WTC11 (cell line): ENCODE data around the gene TM9SF4. TPM values are rescaled to one million over a fixed set of nuclear protein-coding genes. Genes with fewer than 3 reads are reported as not detected.
A peak's percentile ranks its signal among the peaks of the same experiment; 100 is the strongest.

Source experiments
- ATAC-seq: fragments of 200-7000 bp; cut with Tn5 transposase; 2 replicates; pipeline ENCODE4 v1.10.0; 2021; ENCODE audit warnings: mild to moderate bottlenecking, moderate library complexity
- CTCF ChIA-PET: fragments of 300-600 bp; sonication (Branson Sonifier 250); formaldehyde crosslinking; loops from one replicate; lab custom pipeline; 2021; ENCODE audit warnings: antibody characterized with exemption; lab: Charles Lee
- POLR2A ChIA-PET: fragments of 350-600 bp; sonication (Branson Sonifier 250); formaldehyde crosslinking; loops from one replicate; lab custom pipeline; 2021; ENCODE audit warnings: antibody characterized with exemption; lab: Charles Lee
- DNase-seq: peaks from one replicate; pipeline ENCODE4 v3.0.0; 2021; ENCODE audit warnings: low spot score
- H3K27ac Mint-ChIP-seq: 2 replicates; pipeline ENCODE4 v1.8.0; 2021; ENCODE audit warnings: mixed read lengths
- H3K27me3 Mint-ChIP-seq: 2 replicates; pipeline ENCODE4 v1.8.0; 2021; ENCODE audit warnings: low read depth, mild to moderate bottlenecking, moderate library complexity, mixed read lengths
- H3K36me3 Mint-ChIP-seq: 2 replicates; pipeline ENCODE4 v1.8.0; 2021; ENCODE audit warnings: mixed read lengths
- H3K4me1 Mint-ChIP-seq: 2 replicates; pipeline ENCODE4 v1.8.0; 2022; ENCODE audit warnings: mixed read lengths
- H3K4me3 Mint-ChIP-seq: 2 replicates; pipeline ENCODE4 v1.8.0; 2021; ENCODE audit warnings: mild to moderate bottlenecking, moderate library complexity, mixed read lengths
- H3K9me3 Mint-ChIP-seq: 2 replicates; pipeline ENCODE4 v1.8.0; 2021; ENCODE audit warnings: mixed read lengths
- ATF1 ChIP-seq: sonication (generic); formaldehyde crosslinking; IDR thresholded peaks from 2 replicates; pipeline ENCODE4 v1.8.1; 2023; ENCODE audit warnings: mild to moderate bottlenecking, moderate library complexity, missing genetic modification reagents
- CREB1 ChIP-seq: sonication (generic); formaldehyde crosslinking; IDR thresholded peaks from 2 replicates; pipeline ENCODE4 v1.8.0; 2023; ENCODE audit warnings: mild to moderate bottlenecking, missing genetic modification reagents
- EMX1 ChIP-seq: fragments of 250-450 bp; sonication (Bioruptor Pico); IDR thresholded peaks from 2 replicates; pipeline ENCODE4 v1.8.0; 2021; ENCODE audit warnings: mild to moderate bottlenecking
- GRHL2 ChIP-seq: fragments of 250-450 bp; sonication (Bioruptor Pico); IDR thresholded peaks from 2 replicates; pipeline ENCODE4 v1.8.0; 2022; ENCODE audit warnings: mild to moderate bottlenecking, moderate library complexity; ENCODE audit not compliant: insufficient replicate concordance, severe bottlenecking
- KAT7 ChIP-seq: sonication (generic); formaldehyde crosslinking; IDR thresholded peaks from 2 replicates; pipeline ENCODE4 v1.8.1; 2023; ENCODE audit warnings: missing genetic modification reagents, mild to moderate bottlenecking, borderline replicate concordance
- NFE2L1 ChIP-seq: sonication (generic); formaldehyde crosslinking; IDR thresholded peaks from 2 replicates; pipeline ENCODE4 v1.8.1; 2023; ENCODE audit warnings: missing genetic modification reagents
- NFYB ChIP-seq: sonication (generic); formaldehyde crosslinking; conservative IDR thresholded peaks from 2 replicates; pipeline ENCODE4 v1.8.0; 2022; ENCODE audit warnings: low read depth, missing genetic modification reagents
- OVOL2 ChIP-seq: fragments of 250-450 bp; sonication (Bioruptor Pico); IDR thresholded peaks from 2 replicates; pipeline ENCODE4 v1.9.0; 2021; ENCODE audit warnings: mild to moderate bottlenecking, borderline replicate concordance
- PRRX2 ChIP-seq: fragments of 250-450 bp; sonication (Bioruptor Pico); IDR thresholded peaks from 2 replicates; pipeline ENCODE4 v1.8.0; 2021; ENCODE audit warnings: mild to moderate bottlenecking
- RELA ChIP-seq: sonication (generic); formaldehyde crosslinking; IDR thresholded peaks from 2 replicates; pipeline ENCODE4 v1.8.1; 2022; ENCODE audit warnings: missing genetic modification reagents, mild to moderate bottlenecking, borderline replicate concordance
- RORB ChIP-seq: fragments of 250-450 bp; sonication (Bioruptor Pico); IDR thresholded peaks from 2 replicates; pipeline ENCODE4 v1.9.0; 2021; ENCODE audit warnings: mild to moderate bottlenecking
- SMAD4 ChIP-seq: sonication (generic); formaldehyde crosslinking; IDR thresholded peaks from 2 replicates; pipeline ENCODE4 v1.8.0; 2022; ENCODE audit warnings: mild to moderate bottlenecking, missing genetic modification reagents
- SOX15 ChIP-seq: fragments of 250-450 bp; sonication (Bioruptor Pico); IDR thresholded peaks from 2 replicates; pipeline ENCODE4 v1.9.0; 2021; ENCODE audit warnings: mild to moderate bottlenecking
- TCF7 ChIP-seq: sonication (generic); formaldehyde crosslinking; IDR thresholded peaks from 2 replicates; pipeline ENCODE4 v1.8.0; 2022; ENCODE audit warnings: mild to moderate bottlenecking, low read depth, missing genetic modification reagents, moderate library complexity
- TEAD4 ChIP-seq: sonication (generic); formaldehyde crosslinking; IDR thresholded peaks from 2 replicates; pipeline ENCODE4 v1.8.0; 2022; ENCODE audit warnings: mild to moderate bottlenecking, missing genetic modification reagents
- TP53 ChIP-seq: sonication (generic); formaldehyde crosslinking; IDR thresholded peaks from 2 replicates; pipeline ENCODE4 v1.8.1; 2023; ENCODE audit warnings: mild to moderate bottlenecking, missing genetic modification reagents
- ZNF232 ChIP-seq: sonication (generic); formaldehyde crosslinking; IDR thresholded peaks from 2 replicates; pipeline ENCODE4 v1.8.0; 2022; ENCODE audit warnings: mild to moderate bottlenecking, missing genetic modification reagents
- ZNF396 ChIP-seq: fragments of 250-450 bp; sonication (Bioruptor Pico); IDR thresholded peaks from 2 replicates; pipeline ENCODE4 v1.8.0; 2021; ENCODE audit warnings: mild to moderate bottlenecking, moderate library complexity, borderline replicate concordance
- total RNA-seq: library from RNA; stranded (reverse); gene quantifications from 3 replicates; pipeline ENCODE4 v1.2.3, GENCODE V29; 2021
- TF ChIP-seq, protein P1 (sequence below): sonication (generic); formaldehyde crosslinking; IDR thresholded peaks from 2 replicates; pipeline ENCODE4 v1.8.1; 2022; ENCODE audit warnings: missing genetic modification reagents, borderline replicate concordance
- TF ChIP-seq, protein P2 (sequence below): fragments of 250-450 bp; sonication (Bioruptor Pico); IDR thresholded peaks from 2 replicates; pipeline ENCODE4 v1.9.0; 2021; ENCODE audit warnings: moderate library complexity, mild to moderate bottlenecking, inconsistent platforms, borderline replicate concordance
- TF ChIP-seq, protein P3 (sequence below): fragments of 200-600 bp; IDR thresholded peaks from 2 replicates; pipeline ENCODE4 v1.8.0; 2022; ENCODE audit warnings: antibody characterized with exemption
- TF ChIP-seq, protein P4 (sequence below): fragments of 250-450 bp; sonication (Bioruptor Pico); IDR thresholded peaks from 2 replicates; pipeline ENCODE4 v1.9.0; 2021; ENCODE audit warnings: mild to moderate bottlenecking, borderline replicate concordance
- TF ChIP-seq, protein P5 (sequence below): sonication (generic); formaldehyde crosslinking; IDR thresholded peaks from 2 replicates; pipeline ENCODE4 v1.8.1; 2023; ENCODE audit warnings: mild to moderate bottlenecking, missing genetic modification reagents, moderate library complexity

Gene TM9SF4
- total RNA-seq, 1 experiment from 2014 or later = 44.8 TPM

DNA sequence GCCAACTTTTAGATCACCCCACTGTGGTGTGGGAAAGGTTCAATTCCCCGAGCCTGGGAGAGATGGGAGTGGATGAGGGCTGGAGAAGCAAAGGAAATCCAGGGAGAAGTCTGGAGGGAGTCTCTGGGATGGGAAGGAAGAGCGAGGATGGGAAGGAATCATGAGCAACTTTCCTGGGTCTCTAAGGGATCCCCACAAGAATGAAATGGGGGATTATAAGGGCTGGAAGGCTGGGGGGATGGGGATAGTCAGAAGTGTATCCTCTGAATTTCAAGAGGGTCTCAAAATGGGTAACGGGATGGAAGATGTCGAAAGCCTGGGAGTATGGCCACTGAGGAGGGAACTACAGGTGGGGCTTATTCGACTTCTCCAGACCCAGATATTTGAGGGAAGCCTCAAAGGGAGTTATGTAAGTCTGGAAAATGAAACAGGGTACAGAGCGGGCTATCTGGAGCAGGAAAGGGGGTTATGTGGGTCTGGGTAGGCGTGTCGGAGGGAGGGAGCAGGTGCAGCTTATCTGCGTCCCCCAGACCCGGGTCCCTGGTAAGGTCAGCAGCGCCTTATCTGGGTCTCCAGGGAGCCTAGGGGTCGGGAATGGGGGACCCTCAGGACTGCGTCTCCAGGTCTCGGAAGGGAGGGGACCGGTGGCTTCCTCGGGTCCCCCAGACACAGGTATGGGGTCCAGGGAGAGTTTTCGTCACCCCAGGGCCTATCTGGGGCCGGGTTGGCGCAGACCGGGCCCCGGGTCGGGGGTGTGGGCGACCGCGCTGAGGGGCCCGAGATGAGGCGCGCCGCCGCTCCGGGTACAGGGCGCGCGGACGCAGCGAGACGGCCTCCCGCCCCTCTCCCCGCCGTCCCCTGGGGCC is 97.5 kb downstream of the TM9SF4 start:
- H3K36me3 Mint-ChIP-seq = peaks cover 16% of the 10 kb centered on the region
- H3K4me1 Mint-ChIP-seq = peaks cover 54% of the 10 kb centered on the region
- H3K27me3 Mint-ChIP-seq = no peaks in the 10 kb centered on the region
- POLR2A ChIA-PET = no interaction called here
- DNase-seq = peak; percentile 17
- peak; percentile 31 for ATAC-seq
- peak overlapping the region; percentile 94 for H3K27ac Mint-ChIP-seq
- CTCF ChIA-PET = no interaction called here
- H3K4me3 Mint-ChIP-seq = peak overlapping the region; percentile 98
- TF ChIP-seq TEAD4 (CRISPR knock-in tag) (no peak), NFE2L1 (CRISPR knock-in tag) (no peak), ZNF232 (CRISPR knock-in tag) (no peak), OVOL2 (CRISPR knock-in tag) (no peak), NFYB (no peak), GRHL2 (no peak), SOX15 (no peak), PRRX2 (CRISPR knock-in tag) (no peak), SMAD4 (CRISPR knock-in tag) (no peak)
- TF ChIP-seq, protein P1, sequence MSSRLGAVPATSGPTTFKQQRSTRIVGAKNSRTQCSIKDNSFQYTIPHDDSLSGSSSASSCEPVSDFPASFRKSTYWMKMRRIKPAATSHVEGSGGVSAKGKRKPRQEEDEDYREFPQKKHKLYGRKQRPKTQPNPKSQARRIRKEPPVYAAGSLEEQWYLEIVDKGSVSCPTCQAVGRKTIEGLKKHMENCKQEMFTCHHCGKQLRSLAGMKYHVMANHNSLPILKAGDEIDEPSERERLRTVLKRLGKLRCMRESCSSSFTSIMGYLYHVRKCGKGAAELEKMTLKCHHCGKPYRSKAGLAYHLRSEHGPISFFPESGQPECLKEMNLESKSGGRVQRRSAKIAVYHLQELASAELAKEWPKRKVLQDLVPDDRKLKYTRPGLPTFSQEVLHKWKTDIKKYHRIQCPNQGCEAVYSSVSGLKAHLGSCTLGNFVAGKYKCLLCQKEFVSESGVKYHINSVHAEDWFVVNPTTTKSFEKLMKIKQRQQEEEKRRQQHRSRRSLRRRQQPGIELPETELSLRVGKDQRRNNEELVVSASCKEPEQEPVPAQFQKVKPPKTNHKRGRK (CRISPR knock-in tag) = no peak
- TF ChIP-seq, protein P2, sequence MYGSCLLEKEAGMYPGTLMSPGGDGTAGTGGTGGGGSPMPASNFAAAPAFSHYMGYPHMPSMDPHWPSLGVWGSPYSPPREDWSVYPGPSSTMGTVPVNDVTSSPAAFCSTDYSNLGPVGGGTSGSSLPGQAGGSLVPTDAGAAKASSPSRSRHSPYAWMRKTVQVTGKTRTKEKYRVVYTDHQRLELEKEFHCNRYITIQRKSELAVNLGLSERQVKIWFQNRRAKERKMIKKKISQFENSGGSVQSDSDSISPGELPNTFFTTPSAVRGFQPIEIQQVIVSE = no peak
- TF ChIP-seq, protein P3, sequence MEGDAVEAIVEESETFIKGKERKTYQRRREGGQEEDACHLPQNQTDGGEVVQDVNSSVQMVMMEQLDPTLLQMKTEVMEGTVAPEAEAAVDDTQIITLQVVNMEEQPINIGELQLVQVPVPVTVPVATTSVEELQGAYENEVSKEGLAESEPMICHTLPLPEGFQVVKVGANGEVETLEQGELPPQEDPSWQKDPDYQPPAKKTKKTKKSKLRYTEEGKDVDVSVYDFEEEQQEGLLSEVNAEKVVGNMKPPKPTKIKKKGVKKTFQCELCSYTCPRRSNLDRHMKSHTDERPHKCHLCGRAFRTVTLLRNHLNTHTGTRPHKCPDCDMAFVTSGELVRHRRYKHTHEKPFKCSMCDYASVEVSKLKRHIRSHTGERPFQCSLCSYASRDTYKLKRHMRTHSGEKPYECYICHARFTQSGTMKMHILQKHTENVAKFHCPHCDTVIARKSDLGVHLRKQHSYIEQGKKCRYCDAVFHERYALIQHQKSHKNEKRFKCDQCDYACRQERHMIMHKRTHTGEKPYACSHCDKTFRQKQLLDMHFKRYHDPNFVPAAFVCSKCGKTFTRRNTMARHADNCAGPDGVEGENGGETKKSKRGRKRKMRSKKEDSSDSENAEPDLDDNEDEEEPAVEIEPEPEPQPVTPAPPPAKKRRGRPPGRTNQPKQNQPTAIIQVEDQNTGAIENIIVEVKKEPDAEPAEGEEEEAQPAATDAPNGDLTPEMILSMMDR = no peak
- no peaks in the 10 kb centered on the region for H3K9me3 Mint-ChIP-seq

DNA sequence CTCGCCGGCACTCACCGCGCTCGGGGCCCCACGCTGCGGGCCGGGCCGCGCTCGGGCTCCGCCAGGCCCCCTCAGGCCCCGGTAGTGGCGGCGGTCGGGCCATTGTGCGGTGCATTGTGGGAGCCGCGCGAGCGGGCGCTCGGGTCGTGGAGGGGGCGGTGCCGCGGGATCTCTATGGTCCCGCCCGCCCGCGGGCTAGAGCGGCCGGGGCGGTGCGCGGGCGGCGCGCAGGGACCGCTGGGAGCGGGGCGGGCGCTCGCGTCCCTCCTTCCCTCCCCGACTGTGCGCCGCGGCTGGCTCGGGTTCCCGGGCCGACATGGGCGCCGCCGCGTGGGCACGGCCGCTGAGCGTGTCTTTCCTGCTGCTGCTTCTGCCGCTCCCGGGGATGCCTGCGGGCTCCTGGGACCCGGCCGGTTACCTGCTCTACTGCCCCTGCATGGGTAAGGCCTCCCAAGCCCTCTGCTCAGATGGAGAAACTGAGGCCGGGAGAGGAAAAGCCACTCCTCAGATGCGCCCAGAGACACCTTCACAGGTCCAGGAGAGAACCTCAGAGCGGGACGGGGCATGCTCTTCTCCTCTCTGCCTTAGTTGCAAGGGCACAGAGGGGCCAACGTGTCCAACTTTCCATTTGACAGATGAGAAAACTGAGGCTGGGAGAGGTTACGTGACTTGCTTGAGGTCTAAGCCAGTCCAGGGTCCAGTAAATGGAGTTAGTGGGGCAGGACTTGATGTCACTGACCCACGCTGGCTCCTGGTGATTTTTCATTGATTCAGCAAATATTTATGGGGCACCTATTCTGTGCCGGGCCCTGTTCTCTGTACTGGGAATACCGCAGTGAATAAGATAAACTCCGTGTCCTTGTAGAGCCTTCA is 98.3 kb downstream of the TM9SF4 start, which contains the start of the genes PLAGL2 and POFUT1:
Gene PLAGL2 (minus strand): TSS at position 118 of the 873 bp plus-strand sequence. CDS start 5,565 bp downstream, outside the sequence.
Gene POFUT1 (plus strand): TSS at position 255 of the 873 bp plus-strand sequence. CDS start 62 bp downstream, at position 317.
- ATAC-seq (peak; percentile 96), DNase-seq (peak; percentile 81)
- H3K4me1 Mint-ChIP-seq = peaks cover 51% of the 10 kb centered on the region
- no peaks in the 10 kb centered on the region for H3K27me3 Mint-ChIP-seq
- POLR2A ChIA-PET = no interaction called here
- H3K27ac Mint-ChIP-seq = peak within 1 kb of the TSS; percentile 94
- no peaks in the 10 kb centered on the region for H3K9me3 Mint-ChIP-seq
- peak within 1 kb of the TSS; percentile 98 for H3K4me3 Mint-ChIP-seq
- H3K36me3 Mint-ChIP-seq = peaks cover 18% of the 10 kb centered on the region
- CTCF ChIA-PET = no interaction called here
- TF ChIP-seq SMAD4 (CRISPR knock-in tag) = no peak
- TF ChIP-seq ZNF396 = no peak
- TF ChIP-seq ATF1 (CRISPR knock-in tag) = no peak
- no peak for TF ChIP-seq CREB1 (CRISPR knock-in tag)
- TF ChIP-seq, protein P3 = no peak
- no peak for TF ChIP-seq RORB
- TF ChIP-seq, protein P4, sequence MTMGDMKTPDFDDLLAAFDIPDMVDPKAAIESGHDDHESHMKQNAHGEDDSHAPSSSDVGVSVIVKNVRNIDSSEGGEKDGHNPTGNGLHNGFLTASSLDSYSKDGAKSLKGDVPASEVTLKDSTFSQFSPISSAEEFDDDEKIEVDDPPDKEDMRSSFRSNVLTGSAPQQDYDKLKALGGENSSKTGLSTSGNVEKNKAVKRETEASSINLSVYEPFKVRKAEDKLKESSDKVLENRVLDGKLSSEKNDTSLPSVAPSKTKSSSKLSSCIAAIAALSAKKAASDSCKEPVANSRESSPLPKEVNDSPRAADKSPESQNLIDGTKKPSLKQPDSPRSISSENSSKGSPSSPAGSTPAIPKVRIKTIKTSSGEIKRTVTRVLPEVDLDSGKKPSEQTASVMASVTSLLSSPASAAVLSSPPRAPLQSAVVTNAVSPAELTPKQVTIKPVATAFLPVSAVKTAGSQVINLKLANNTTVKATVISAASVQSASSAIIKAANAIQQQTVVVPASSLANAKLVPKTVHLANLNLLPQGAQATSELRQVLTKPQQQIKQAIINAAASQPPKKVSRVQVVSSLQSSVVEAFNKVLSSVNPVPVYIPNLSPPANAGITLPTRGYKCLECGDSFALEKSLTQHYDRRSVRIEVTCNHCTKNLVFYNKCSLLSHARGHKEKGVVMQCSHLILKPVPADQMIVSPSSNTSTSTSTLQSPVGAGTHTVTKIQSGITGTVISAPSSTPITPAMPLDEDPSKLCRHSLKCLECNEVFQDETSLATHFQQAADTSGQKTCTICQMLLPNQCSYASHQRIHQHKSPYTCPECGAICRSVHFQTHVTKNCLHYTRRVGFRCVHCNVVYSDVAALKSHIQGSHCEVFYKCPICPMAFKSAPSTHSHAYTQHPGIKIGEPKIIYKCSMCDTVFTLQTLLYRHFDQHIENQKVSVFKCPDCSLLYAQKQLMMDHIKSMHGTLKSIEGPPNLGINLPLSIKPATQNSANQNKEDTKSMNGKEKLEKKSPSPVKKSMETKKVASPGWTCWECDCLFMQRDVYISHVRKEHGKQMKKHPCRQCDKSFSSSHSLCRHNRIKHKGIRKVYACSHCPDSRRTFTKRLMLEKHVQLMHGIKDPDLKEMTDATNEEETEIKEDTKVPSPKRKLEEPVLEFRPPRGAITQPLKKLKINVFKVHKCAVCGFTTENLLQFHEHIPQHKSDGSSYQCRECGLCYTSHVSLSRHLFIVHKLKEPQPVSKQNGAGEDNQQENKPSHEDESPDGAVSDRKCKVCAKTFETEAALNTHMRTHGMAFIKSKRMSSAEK (CRISPR knock-in tag) = no peak
- TF ChIP-seq TP53 (CRISPR knock-in tag) = no peak
- no peak for TF ChIP-seq TCF7
- TF ChIP-seq, protein P5, sequence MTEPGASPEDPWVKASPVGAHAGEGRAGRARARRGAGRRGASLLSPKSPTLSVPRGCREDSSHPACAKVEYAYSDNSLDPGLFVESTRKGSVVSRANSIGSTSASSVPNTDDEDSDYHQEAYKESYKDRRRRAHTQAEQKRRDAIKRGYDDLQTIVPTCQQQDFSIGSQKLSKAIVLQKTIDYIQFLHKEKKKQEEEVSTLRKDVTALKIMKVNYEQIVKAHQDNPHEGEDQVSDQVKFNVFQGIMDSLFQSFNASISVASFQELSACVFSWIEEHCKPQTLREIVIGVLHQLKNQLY (CRISPR knock-in tag) = no peak
- TF ChIP-seq EMX1 = no peak
- TF ChIP-seq RELA = no peak
- TF ChIP-seq KAT7 (CRISPR knock-in tag) = peak; percentile 75; the same call in 1 of the 2 replicates
